HG03159 (cell line): ENCODE results near the gene PLXNA2.

Experiments used
- ATAC-seq: cut with Tn5 transposase; IDR thresholded peaks from one replicate; pipeline ENCODE4 v1.9.1; 2021; ENCODE audit warnings: mild to moderate bottlenecking, moderate library complexity; ENCODE audit not compliant: unreplicated experiment

Gene PLXNA2

DNA sequence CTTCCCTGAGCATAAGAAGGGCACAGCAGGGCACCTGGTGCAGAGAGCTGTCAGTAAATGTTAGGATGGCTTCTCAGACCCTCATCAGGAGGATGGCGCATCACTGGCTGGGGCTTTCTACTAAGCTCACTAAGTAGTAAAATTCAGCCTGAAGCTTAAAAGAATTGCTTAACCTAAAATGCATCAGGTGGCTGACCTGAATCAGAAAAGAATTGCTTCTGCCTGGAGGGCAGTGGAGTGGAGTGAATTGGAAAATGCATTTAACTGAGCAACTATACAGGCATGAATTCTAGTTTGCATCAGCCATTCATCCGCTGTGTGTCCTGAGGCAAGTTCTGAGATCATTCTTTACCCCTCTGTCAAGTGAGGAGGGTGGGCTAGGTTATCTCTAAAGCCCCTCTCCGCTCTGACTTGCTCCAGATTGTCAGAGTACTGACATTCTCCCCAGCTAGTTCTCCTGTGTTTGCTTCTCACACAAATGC is 191.2 kb downstream of the PLXNA2 start:
- ATAC-seq = no peak

DNA sequence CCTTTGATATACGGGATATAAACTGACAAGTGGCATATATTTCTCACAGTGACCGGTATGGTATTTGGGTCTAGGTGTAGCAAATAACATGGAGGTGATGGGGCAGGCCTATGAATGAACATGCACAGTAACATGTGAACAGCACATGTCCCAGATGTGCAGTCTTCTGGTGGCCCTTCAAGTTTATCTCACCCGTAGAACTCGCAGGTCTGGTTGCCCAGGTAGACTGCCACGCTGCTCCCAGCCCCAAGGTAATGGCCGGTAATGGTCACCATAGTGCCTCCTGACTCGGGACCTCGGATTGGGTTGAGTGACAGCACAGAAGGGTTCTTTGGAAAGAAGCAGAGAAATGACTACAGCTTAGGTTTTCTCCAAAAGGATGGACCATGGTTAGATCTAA is 192.0 kb downstream of the PLXNA2 start:
- ATAC-seq = no peak

DNA sequence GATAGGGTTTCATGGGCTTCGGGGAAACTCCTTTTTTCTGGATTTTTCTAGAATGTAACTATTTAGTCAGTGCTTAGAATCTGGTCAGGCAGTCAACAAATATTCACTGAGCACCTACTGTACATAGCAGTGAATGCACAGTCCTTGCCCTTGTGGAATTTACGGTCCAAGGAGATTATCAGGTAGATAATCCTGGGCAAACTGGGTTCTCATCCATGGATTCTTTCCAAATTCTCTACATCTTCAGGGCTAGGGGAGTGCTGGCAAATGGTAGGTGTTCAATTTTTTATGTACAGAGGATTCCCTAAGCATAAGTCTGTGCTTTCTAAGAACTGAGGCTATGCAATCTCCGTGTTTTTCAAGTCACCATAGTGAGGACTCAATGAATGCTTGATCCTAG is 192.5 kb downstream of the PLXNA2 start:
- ATAC-seq = no peak

DNA sequence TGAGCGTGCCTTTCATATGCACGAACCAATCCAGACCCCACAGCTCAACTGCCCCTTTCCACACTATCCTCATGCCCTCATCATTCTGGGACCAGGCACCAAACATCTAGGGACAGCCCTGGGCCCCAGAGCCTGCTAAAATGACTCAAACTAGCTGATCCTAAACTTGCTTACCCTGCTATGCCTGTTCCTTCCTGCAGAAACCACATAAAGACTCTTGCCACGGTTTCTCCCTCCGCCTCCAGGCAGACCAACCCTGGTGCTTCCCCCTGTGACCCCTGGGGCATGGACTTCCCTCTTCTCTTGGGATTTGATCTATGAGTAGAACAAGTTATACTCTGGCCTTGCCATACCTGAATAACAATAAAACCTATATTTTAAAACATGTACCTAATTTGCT is 195.3 kb downstream of the PLXNA2 start:
- ATAC-seq = no peak

DNA sequence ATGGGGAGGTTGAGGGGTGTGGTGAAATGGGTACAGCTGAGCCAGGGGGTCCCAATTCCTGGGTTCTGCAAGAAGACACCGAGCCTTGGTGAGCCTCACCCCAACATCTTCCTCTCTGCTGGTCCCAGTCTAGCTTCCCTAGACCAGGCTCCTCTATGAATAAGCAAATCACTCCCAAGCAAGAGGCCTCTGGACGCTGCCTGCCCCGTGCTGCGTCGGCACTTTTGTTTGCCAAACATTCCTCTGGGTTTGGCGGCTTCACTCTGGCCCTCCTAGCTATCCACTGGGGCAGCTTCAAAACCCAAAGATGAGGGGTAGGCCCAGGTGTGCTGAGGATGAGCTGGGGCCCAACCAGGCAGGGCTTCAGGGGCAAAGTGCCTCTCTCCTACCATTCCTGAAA is 196.2 kb downstream of the PLXNA2 start:
- ATAC-seq = no peak

DNA sequence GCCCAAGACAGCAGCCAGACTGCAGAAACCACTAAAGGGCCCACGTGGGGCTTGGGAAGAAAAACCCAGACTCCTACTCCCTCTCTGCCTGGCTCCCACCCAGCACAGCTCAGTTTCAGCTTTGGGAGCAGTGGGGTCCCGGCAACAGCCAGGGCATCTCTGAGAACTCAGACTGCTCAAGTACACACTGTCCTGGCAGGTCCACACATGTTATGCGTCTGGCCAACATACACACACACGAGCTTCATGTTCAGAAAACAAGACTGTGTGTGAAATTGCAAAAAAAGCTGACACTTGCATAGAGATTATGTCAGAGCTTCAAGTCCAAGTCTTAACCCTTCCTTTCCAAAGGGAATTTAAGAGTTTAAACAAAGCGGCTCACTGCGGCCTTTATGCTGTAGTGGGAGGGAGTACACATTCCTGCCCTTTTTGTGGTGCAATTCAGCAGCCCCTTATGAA is 196.7 kb downstream of the PLXNA2 start:
- ATAC-seq = no peak

DNA sequence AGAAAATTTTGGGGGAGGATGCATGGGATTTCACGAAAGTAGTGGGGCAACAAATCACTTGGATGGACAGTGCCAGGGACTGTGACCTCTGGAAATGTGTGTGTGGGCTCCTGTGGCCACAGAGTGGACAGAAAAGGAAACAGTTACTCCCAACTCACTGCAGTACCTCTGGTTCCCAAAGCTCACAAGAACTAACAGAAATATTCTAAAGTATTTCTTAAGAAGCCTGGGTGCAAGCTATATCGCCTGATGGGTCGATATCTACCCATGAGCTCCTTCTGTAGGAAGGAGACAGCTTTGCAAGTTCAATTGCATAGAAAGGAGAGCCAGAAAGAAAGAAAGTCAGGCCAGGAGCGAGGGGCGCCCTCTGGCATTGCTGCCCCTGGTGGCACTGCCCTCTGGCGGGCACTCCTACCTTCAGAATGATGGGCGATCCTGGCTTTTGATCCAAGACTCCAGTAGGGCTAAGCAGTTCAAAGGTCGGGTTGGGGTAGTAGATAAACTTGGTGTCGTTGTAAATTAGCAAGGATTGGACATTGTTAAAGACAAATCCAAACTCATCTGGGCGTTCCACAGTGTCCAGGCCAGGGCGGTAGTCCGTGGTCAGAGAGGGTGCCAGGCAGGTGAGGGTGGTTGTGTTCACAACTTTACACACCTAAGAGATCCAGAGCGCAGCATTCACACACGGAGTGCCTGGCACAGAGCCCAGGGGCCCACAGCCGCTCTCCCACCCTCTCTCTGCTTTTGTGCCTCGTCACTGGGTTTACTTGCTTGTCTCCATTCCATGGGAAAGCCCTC is 198.5 kb downstream of the PLXNA2 start:
- ATAC-seq = no peak

DNA sequence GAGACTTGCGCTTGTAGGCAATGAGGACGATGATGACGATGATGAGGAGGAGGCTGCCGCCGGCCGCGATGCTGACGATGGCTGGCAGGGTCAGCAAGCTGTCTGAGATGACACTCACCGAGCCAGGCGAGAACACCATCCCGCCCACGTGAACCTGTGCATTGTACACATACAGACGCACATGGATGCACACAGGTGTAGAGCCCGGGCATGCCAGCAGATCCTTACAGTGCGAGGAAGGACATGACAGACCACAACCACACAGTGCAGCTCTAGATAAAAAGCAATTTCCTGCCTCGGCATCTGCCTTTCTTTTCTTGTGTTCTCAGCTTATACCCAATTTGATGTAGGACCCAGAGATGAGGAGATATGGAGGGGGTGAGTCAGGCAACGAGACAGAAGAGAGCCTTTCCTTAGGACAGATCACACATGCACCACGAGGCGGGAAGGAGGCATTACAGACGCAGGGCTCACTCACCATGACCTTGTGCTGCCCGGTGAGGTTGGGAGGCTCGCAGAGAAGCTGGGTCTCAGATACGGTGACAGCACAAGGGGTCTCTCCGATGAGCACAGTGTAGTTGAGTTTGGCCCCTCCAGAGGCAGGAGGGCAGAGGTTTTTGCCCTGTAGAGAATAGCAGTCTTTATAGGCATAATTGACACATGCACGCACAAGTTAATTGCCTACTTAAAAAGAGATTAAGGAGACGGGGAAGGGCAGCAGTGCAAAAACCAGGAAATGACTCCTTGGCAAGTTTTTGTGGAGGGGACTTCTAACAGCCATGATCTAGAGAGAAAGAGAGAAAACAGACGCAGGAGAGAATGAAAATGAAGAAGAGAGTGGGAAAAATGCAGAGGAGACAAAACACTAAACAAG is 199.4 kb downstream of the PLXNA2 start:
- ATAC-seq = no peak

DNA sequence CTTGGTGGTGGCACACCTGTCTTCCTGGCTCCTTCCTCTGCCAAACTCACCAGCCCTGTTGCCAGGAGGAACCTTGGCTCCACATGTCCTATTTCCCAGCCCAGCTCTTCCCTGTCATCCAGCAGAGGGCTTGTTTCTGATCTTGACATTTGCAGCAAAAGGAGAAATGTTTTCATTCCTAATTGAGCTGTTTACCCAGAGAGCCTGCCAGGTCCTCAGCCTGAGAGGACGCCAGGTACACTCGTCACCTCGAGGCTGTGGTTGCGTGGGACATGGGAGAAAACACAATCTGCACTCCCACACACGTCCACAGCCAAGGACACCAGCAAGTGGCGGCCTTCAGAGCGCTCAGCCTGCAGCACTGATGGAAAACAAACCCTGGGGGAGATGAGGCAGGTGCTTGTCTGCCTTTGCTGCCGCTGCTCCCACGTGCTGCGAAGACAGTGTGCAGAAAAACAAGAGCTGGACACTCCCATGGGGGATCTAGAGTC is 200.4 kb downstream of the PLXNA2 start:
- no peak for ATAC-seq

DNA sequence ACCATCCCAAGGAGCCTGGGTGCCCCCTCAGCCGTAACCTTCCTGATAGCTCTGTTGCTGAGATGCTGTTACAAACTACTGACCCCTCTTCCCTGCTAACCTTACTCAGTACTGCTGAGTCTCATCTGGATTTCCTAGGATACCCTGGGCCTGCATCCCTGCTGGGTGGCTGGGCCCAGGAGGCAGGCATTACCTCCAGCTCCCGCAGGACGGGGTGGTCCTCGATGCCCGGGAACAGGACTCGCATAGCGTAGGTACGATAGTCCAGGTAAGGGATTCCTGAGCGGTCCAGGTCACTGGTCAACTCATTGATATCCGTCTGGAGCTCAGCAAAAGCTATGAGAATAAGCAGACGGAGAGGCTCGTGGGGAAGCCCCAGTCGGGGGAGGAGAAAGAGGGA is 201.3 kb downstream of the PLXNA2 start:
- ATAC-seq = no peak

DNA sequence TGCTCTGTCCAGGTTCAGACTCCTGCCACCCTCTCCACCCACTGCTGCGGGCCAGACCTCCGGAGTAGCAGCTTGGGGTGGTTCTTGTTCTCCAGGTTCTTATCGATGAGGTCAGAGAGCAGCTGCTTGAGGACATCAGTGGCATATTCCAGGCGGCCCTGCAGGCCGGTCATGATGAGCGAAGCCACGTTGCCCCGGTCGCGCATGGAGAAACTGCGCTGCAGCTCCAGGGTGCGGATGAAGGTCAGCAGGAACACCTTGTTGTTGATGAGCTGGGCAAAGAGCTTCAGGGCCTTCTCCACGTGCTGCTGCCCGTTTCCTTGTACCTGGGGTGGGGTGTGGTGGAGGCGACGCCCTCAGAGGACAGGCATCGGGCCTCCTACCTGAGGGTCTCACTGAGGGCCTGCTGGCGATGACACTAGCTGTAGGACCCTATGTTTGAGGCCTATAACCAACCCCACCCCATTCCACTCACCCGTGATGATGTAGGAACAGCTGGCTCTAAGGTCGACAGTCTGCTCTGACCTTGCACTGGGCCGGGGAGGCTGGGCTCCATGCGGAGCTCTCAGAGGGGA is 202.1 kb downstream of the PLXNA2 start:
- ATAC-seq = no peak

DNA sequence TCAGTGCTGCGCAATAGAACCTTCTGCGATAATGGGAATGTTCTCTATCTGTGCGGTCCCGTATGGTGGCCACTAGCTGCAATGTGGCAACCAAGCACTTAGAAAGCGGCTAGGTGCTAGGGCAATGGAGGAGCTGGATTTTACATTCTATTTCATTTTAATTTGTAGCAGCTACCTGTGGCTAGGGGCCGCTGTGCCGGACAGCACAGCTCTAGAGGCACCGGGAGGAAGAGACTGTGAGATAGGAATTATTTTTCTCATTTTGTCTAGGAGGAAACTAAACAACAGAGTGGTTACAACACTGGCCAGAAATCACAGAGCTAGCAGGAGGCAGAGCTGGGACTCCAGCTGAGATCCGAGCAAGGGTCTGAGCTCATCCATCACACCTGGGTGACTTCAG is 202.7 kb downstream of the PLXNA2 start:
- ATAC-seq = no peak

DNA sequence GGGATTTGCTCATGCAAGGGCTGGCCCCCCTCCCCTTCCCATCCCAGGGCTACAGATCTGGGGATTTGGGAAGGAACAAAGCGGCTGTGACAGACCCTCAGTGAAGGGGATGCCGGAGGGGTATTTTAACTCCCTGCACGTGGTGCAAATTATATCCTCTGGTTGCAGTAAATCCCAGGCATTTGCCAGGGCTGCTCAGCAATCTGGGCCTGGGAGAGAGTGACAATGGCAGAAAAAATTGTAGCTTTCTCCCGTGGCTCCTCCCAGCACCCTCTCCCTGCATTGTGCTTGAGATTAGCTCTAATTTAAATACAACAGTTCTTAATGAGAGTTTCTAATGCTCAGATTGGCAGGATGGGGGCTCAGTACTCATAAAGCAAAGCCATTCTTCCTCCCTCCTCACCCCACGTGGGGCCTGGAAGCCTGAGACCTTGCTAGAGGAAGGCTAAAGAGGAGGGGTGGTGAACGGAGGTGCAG is 203.3 kb downstream of the PLXNA2 start:
- ATAC-seq = no peak

DNA sequence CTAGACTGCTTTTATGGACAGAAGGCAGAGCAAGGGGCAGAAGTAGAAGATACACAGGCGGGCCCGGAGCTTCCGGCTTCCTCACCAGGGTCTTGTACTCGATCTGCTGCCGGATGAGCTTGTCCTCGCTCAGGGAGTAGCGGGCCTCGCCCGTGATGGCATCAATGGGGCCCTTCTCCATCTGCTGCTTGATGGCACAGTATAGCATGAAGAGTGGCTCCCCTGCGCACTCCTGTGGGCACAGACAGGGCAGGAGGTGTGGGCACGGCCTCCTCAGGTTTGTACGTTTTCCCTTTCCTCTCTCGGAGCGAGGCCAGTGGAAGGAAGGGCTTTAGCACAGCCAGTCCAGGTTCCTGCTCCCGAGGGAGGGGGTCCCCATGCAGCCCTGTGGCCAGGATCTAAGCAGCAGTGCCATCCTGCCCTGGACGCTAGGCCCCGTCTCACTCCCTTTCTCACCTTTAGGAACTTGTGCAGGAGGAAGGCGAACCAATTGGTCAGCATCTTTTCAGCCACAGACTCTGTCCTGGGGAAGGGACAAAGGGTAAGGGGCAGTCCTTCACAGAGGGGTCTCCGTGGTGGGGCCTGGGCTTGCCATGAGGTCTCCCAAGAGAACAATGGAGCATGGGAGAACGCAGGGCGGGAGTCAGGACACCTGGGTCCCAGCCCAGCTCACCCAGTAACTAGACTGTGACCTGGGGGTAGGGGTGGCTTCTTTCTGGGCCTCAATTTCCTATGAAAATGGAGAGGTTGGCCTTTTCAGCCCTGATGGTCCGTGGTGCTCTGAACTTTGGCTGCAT is 204.4 kb downstream of the PLXNA2 start:
- ATAC-seq = no peak

DNA sequence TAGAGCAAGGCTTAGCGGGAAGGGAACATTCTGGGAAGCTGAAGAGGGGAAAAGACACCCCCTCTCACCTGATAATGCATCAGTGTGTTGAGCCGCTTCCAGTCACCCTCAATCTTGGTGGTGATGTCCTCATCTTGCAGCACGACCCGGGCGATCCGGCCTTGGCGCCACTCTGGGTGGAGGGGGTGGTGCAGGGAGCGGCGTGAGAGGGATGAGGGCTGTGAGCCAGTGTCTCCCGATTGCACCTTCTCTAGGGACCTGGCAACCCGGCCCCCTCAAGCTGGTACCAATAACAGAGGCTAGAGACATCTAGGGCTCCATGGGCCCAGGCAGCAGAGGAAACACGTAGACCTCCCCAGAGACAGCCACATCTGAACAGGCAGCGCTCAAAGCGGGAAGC is 205.9 kb downstream of the PLXNA2 start:
- no peak for ATAC-seq

DNA sequence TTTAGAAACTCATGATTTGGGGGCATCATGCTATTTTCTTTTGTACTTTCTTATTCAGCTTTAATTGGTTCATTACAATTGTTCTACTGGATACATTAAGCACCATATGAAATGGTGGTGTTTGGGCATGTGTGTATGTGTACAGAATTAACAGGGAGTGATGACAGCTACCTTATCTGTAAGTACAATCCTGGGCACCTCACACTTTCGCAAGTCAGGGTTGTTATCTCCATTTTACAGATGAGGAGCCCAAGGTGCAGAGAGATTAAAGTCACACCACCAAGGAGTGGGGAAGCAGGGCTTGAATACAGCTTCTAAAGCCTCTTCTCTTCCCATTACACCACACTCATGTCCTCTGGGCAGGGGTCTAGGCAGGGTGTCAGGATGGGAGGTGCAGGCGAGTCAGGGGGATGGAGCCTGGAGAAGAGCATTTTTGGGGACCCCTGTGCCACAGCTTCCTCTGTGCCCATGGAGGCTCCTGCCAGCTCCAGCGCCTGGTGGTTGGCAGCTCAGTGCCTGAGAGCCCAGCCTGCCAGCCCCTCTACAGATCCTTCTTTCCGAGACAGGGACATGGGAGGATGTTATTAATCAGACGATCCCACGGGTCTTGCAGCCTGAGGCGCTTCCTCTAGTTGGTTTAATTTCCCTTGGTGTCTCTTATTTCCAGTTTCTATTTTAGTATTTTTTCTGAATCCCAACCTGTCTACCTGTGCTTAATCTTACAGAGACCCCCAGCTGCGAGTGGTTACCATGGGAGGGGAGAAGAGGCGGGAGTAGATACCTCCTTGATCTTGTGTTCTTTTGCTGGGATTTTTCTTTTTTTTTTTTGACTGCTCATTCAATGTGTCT is 207.0 kb downstream of the PLXNA2 start:
- no peak for ATAC-seq

DNA sequence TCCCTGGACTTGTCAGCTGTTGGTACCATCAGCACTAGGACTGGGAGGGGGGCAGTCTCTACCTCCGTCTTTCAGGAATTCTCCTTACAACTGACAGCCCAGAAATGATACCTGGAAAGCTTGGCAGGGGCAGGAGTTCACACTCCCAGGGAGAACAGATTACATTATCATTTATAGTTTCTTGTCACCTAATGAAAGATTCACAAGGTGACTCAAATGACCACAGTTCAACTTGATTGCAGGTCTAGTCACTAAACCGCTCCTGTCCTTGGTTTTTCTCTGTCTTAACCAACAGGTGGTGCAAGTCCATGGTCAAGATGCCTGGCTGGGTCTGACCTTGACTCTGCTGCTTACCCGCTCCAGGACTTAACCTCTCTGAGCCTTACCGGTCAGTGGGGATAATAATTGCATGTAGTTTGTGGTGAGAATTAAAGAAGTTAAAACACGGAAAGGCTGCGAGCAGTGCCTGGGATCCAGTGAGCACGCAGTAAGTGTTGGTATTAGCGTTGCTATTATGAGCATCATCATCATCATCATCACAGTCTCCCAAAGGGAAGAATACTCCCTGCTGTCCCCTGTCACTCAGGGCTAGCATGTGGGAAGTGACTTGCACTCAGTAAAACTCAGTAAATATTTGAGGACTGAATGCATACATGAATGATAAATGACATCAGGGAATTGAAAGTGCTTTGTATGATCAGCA is 207.9 kb downstream of the PLXNA2 start:
- no peak for ATAC-seq

DNA sequence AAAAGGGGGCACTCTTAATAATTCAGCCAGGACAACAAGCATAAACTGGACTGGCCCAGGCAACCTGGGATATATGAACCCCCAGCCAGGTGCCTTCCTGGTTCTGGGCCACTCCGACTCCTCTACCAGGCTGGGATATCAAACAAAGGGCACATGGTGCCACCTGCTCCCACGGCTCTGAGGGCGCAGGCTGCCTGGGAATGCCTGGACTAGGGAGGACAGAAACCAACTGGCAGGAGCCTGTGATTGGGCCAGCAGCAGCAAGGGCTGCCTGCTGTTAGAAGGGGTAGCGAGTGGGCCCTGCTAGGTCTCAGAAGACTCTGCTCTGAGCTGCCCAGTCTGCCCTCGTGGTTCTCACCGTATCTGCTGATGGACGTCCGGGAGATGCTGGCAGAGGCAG is 210.0 kb downstream of the PLXNA2 start:
- no peak for ATAC-seq

DNA sequence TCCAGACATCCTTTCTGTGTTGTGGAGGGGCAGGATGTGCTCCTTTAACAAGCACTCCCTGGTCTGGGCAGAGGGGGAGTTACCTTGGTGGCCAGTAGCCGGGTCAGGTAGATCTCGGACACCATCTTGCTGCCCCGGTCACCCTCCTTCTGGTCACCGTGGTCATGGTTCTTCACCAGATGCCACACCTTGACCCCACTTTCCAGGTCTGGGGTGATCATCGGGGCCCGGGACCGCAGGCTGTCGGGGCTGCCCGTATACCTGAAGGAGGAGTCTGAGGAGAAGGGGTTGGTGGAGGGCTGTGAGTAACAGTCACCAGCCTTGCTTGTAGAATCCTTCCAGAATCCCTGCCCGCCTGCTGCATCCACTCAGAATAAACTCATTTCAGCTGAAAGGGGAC is 210.9 kb downstream of the PLXNA2 start:
- no peak for ATAC-seq
